Measurements from ENCODE around the gene KRTAP6-3. TPM values are rescaled to one million over a fixed set of nuclear protein-coding genes. Genes with fewer than 3 reads are reported as not detected.

KRTAP6-3 gene
- total and polyA plus RNA-seq, 2 donors (not counting 3 experiments of a cell fraction or from before 2014, with no cell fraction given): not detected

DNA sequence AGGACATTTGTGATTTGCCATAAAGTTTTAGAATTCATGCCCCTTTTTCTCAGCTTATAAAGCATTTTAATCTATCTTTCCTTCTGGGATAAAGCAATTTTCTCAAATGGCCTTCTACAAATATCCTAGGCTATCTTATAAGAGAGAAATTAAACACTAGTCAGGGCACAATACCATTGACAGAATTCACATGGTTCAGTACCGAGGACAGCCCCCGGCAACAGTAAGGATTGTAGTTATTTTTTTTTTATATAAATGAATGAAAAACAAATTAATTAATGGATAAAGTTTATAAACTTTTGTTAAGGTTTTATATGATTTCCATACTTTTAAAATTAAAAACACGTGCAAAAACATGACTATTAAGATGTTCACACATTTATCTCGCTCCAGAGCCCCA lies 35.9 kb downstream of the KRTAP6-3 start:
- ChIA-PET POLR2A (no interaction called here), CTCF (no interaction called here)
- Histone ChIP-seq H3K4me2 (ENCODE audit: insufficient read depth, low read length) (no peak overlapping the region), H3K4me1 (ENCODE audit: control insufficient read depth, extremely low read depth, insufficient read depth, low read length) (no peaks in the 10 kb centered on the region), H3K9me3 (replicated peaks; ENCODE audit: control insufficient read depth, insufficient read depth, low read length) (peaks cover 11% of the 10 kb centered on the region), H3K27ac (ENCODE audit: insufficient read depth, low read depth, low read length) (no peak overlapping the region), H3K9ac (replicated peaks; ENCODE audit: extremely low read depth, insufficient read depth, low read length) (no peak overlapping the region), H3K9me1 (replicated peaks; ENCODE audit: control insufficient read depth, extremely low read depth, insufficient read depth, low read length) (no peaks in the 10 kb centered on the region), H3K27me3 (ENCODE audit: control insufficient read depth in 2 of 2, insufficient read depth in 2 of 2, low read length in 2 of 2) (no peaks in the 10 kb centered on the region), H2AFZ (ENCODE audit: low read depth, low read length) (no peak overlapping the region), H3K4me3 (replicated peaks in 1 of 3; ENCODE audit: insufficient read depth in 1 of 3, low read depth in 1 of 3, low read length in 3 of 3) (no peak overlapping the region), H3K79me2 (ENCODE audit: control insufficient read depth, insufficient read depth, low read length) (no peaks in the 10 kb centered on the region), H4K20me1 (replicated peaks; ENCODE audit: control insufficient read depth, extremely low read depth, insufficient read depth, low read length) (no peaks in the 10 kb centered on the region), H3K36me3 (ENCODE audit: control insufficient read depth in 2 of 2, extremely low read depth in 1 of 2, insufficient read depth in 2 of 2, low read length in 2 of 2) (no peaks in the 10 kb centered on the region)
- FAIRE-seq (no peak), DNase-seq (ENCODE audit: low read depth, low spot score) (no peak)
- intact Hi-C loops (cut with micrococcal nuclease) (no loop called here), dilution Hi-C loops (cut with MboI; ENCODE audit: extremely low pct_ligation_motif_present, low sequenced_read_pairs) (no loop called here)
- TF ChIP-seq EZH2 (IDR thresholded peaks at IDR 0.05; ENCODE audit: borderline replicate concordance, low read depth, low read length, severe bottlenecking) (no peak), POLR2AphosphoS5 (IDR thresholded peaks at IDR 0.05; ENCODE audit: insufficient read depth, low read depth, low read length) (no peak), JUN (IDR thresholded peaks at IDR 0.05; ENCODE audit: borderline replicate concordance, insufficient read depth, insufficient read length, low read depth) (no peak), MAX (IDR thresholded peaks at IDR 0.05; ENCODE audit: insufficient read depth, insufficient read length) (no peak), CTCF (IDR thresholded peaks at IDR 0.05; ENCODE audit: extremely low read depth in 1 of 2, insufficient read depth in 1 of 2, low read depth in 1 of 2, low read length in 2 of 2) (no peak), FOS (IDR thresholded peaks at IDR 0.05; ENCODE audit: borderline replicate concordance, insufficient read depth, low read length) (no peak), MYC (IDR thresholded peaks at IDR 0.05; ENCODE audit: low read depth, low read length) (no peak), POLR2A (IDR thresholded peaks at IDR 0.05; ENCODE audit: low read depth, low read length) (no peak), GATA2 (IDR thresholded peaks at IDR 0.05; ENCODE audit: insufficient read depth, insufficient read length, low read depth, low read length) (no peak)
- BruUV-seq (replicated peaks): no TSS peak

All from endothelial cell of umbilical vein (primary cell).